Dedifferentiated amniotic fluid mesenchymal stem cell (primary cell): ENCODE data around the gene CACNB3.
"Not testable (repeated sequence)": the region's sequence is repeated elsewhere in the genome, so short reads cannot be mapped to it uniquely, and the experiment has no call there.

Experiments
- DNase-seq: peaks from one replicate; pipeline ENCODE4 v3.0.0-alpha.2; 2016; ENCODE audit errors: extremely low spot score

The CACNB3 gene

GRCh38 chr12:48818831-48819590 is 715 bp downstream of the CACNB3 start:
- DNase-seq = no peak

GRCh38 chr12:48819986-48820725 is 1.9 kb downstream of the CACNB3 start:
- DNase-seq = no peak

- DNase-seq = no peak
Observed at GRCh38 chr12:48822139-48822538, 3.8 kb downstream of the CACNB3 start.

- no peak for DNase-seq
Observed at GRCh38 chr12:48822711-48823110, 4.4 kb downstream of the CACNB3 start.

- no peak for DNase-seq
Observed at GRCh38 chr12:48823281-48823680, 5.0 kb downstream of the CACNB3 start.

GRCh38 chr12:48824112-48824511 is 5.8 kb downstream of the CACNB3 start:
- no peak for DNase-seq

- no peak for DNase-seq
Observed at GRCh38 chr12:48824905-48825304, 6.6 kb downstream of the CACNB3 start.

GRCh38 chr12:48826209-48826855 is 8.0 kb downstream of the CACNB3 start:
- no peak for DNase-seq

GRCh38 chr12:48827026-48827425 is 8.7 kb downstream of the CACNB3 start:
- DNase-seq = no peak

- no peak for DNase-seq
Observed at GRCh38 chr12:48827513-48828096, 9.3 kb downstream of the CACNB3 start.

GRCh38 chr12:48828293-48828692 is 10.0 kb downstream of the CACNB3 start:
- no peak for DNase-seq

GRCh38 chr12:48828841-48829575 is 10.7 kb downstream of the CACNB3 start:
- DNase-seq = no peak

- no peak for DNase-seq
Observed at GRCh38 chr12:48831257-48831656, 13.0 kb downstream of the CACNB3 start.

GRCh38 chr12:48832321-48833060 is 14.2 kb downstream of the CACNB3 start:
- DNase-seq = no peak

- no peak for DNase-seq
Observed at GRCh38 chr12:48838048-48838447, 19.8 kb downstream of the CACNB3 start.

GRCh38 chr12:48842021-48842420 is 23.7 kb downstream of the CACNB3 start:
- not testable (repeated sequence) for DNase-seq

- DNase-seq = peak; percentile 98
Observed at GRCh38 chr12:48851883-48852733, 33.8 kb downstream of the CACNB3 start, which contains the start of gene DDX23. TSS of gene DDX23 (minus strand) at chr12:48852163. CDS start at chr12:48845782, 6,381 bp downstream.

- DNase-seq = peak; percentile 94
Observed at GRCh38 chr12:48852734-48853688, 34.7 kb downstream of the CACNB3 start.

- DNase-seq = no peak
Observed at GRCh38 chr12:48854488-48854887, 36.2 kb downstream of the CACNB3 start.
